ENCODE results near the gene TAC4.

TAC4 gene
- 0 to 0.07 reads per million in 2 donors for total RNA-seq

DNA sequence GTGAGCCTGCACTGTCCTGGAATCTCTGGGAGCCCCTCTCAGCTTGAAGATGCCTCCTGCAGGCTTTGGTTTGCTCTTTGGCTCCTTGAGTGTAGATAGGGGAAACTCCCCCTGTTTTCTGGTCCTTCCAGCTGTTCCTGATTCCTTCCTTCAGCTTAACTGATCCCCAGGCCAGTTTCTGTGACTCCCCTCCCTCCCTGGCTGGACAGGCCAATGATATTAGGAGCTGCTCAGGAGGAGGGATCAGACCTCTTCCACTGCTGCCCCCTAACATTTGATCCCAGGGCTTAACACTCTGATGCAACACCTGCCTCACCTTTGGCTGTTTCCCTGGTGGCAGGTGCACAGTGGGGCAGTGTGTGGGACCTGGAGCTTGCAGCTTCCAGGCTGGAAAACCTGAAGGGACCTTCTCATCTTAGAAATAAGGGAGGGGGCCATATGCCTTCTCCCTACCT, at the start of gene TAC4:
Gene TAC4, minus strand, starts transcription at position 51 of the 455 bp plus-strand sequence. CDS start 52 bp downstream, outside the sequence.
- no peak for DNase-seq

GRCh38 chr17:49896860-49897259, 49.0 kb upstream of the TAC4 start:
- DNase-seq = no peak

DNA sequence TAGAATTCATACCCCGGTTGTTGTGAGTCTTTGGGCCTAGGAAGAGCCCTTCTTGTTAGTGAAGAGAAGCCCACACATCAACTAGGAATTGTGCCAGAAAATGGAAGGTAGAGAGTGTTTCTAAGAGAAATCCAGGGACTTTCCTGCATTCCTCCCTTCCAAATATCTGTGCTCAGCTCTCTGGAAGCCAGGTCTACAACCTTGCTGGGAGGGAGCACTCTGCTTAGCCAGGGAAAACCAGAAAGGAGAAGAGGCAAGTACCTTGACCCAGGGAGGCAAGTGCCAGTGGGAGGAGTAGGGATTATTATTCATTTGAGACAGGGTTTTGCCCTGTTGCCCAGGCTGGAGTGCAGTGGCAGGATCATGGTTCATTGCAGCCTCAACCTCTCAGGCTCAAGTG, 48.4 kb upstream of the TAC4 start:
- no peak for DNase-seq

DNA sequence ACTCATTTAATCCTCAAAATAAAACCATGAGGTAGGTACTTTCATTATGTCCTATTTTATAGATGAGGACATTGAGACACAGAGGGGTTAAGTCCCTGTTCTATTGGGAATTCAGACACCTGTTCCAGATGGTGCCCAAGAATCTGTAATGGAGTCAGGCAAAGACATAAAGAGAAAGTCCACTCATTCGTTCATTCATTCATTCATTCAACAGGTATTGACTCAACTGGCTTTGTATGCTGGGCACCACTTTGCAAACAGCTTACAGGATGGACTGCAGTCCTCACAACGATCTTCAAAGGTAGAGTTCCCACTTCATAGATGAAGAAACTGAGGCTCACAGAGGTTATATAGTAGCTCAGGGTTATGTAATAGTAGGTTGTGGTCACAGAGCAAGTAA, 47.9 kb upstream of the TAC4 start:
- no peak for DNase-seq

DNA sequence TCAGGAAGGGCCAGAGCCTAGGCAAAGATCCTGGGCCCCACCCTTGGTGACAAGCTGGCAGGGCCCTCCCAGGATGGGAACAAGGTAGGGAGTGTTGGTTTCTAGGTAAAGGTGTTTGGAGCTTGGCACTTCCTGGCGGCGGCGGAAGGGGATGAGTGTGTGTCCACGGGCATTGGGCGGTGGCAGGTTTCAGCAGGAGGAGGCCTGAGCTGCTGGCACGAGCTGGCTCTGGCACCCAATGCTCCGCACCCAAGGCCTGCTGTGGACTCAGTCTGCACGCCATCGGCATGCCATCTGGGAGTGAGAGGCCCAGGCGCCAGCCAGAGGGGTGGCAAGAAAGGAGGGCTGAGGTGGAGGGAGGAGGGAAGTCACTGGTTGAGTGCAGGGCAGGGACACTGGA, 46.9 kb upstream of the TAC4 start:
- DNase-seq = no peak

DNA sequence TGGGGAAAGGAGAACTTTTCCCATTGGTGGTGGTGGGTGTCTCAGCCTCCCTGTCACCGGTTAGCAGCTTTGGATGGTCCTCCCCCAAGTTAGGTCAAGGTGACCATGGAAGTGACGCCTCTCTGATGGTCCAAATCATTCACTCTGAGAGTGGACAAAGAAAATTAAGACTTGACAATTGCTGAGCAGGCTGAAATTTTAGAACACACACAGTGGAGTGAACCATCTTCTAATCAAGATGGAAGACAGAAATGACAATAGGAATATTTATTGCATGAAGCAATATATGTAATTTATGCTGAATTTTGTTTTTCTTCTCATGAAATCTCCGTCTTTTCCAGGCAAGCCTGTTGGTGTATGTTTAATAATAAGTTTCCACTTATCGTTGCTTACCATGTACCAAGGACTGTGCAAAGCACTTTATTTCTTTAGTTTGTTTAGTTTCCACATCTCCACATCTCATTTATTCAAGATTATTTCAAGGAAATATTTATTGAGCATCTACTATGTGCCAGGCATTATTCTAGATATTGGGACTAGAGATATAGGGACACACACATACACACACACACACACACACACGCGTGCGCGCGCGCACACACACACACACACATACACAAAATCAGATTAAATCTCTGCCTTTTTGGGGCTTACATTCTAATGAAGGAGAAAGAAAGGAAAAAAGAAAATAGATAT, 44.0 kb upstream of the TAC4 start:
- no peak for DNase-seq

- no peak for DNase-seq
Observed at GRCh38 chr17:49891271-49891670, 43.4 kb upstream of the TAC4 start.

- no peak for DNase-seq
Observed at GRCh38 chr17:49890852-49891251, 43.0 kb upstream of the TAC4 start.

- DNase-seq = no peak
Observed at GRCh38 chr17:49890077-49890821, 42.4 kb upstream of the TAC4 start.

GRCh38 chr17:49889500-49889899, 41.6 kb upstream of the TAC4 start:
- DNase-seq = no peak

DNA sequence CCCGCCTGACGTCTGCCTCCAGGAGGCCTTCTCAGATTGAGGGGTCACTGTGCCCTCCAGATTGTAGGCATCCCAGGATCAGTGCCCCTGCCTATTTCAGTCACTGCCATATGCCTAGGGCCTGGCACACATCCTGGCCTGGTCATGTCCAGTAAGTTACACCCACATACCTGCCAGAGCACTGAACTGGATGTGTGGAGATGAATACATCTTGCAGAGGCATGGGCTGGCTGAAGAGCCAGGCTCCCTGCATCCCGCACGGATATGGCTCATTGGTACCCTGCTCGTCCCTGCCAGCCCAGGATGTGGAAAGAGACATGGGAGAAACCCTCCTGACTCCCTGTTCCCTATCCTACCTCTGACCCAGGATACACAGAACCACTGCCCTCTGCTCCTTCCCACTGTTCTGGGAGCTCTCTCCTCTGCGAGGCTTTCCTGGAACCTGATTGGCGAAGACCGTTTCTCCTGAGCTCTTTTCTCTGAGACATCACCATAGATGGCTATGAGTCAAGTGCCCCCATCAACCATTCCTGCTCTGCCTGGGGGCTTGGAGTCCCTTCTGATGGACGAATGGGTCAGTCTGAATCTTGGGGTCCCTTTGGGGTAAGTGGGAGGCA, 40.0 kb upstream of the TAC4 start:
- no peak for DNase-seq

GRCh38 chr17:49887086-49887743, 39.3 kb upstream of the TAC4 start:
- DNase-seq = no peak

DNA sequence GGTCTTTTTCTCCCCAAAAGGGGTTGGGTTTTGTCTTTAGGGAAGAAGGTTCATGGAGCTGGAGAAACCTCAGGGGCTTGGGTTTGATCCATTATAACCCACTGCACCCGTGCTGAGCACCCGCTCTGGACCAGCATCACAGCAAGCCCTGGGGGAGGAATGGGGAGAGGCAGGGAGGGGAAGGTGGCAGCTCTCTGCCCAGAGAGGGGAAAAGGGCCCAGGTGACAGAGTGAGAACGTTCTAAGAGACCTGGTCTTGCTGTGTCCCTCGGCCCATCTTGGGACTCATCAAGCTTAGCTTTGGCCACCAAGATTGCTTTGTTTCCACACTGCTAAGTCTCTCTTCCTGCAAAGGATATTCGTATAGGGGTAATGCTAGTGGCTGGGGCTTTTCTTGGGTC, 38.2 kb upstream of the TAC4 start:
- DNase-seq = no peak

DNA sequence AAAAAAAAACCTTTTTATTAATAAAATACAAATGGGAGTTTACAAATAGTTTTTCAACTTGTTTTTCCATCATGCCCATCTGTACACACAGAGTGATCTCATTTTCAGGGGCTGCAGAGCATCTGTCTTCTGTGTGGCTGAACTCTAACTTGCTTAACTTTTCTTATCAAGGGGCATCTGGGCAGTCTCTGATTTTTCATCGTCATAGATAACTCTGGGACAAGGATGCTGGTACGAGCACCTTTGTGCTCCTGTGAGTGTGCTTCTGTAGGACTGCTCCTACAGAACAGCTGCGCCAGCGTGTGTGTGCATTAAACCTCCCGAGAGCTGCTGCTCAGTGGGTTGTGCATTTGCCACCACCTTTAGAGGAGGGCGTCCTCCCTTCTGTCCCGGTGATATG, 34.6 kb upstream of the TAC4 start:
- DNase-seq = no peak

- DNase-seq = no peak
Observed at GRCh38 chr17:49881054-49881402, 33.2 kb upstream of the TAC4 start.

GRCh38 chr17:49880291-49881053, 32.6 kb upstream of the TAC4 start:
- DNase-seq = peak; percentile 23 to 65 (median 56)

- DNase-seq = no peak
Observed at GRCh38 chr17:49878931-49879904, 31.3 kb upstream of the TAC4 start.

- no peak for DNase-seq
Observed at GRCh38 chr17:49875685-49876084, 27.8 kb upstream of the TAC4 start.

DNA sequence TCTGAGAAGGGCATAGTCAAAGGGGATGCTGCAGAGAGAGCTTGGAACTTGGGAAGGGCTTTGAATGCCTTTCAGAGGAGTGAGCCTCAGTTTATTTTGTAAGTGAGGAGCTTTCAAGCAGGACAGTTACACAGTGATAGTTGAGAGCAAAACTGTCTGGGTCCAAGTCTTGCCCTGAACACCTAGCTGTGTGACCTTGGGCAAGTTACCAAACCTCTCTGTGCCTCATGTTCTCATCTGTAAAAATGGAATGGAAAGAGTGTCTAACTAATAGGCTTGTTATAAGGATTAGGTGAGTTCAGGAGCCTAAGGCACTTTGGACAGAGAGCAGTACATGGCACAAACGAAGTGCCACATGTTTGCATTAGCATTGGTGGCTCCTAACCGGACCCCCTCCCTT, 27.0 kb upstream of the TAC4 start:
- no peak for DNase-seq

DNA sequence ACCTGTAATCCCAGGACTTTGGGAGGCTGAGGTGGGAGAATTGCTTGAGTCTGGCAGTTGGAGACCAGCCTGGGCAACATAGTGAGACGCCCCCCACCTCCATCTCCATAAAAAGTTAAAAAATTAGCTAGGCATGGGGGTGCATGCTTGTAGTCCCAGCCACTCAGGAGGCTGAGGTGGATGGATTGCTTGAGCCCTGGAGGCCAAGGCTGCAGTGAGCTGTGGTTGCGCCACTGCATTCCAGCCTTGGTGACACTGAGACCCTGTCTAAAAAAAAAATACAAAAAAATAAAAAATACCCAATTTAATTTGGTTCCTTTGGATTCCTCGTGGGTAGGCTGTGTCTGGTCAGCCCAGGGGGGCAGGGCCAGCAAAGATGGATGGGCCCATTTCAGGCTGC, 26.1 kb upstream of the TAC4 start:
- no peak for DNase-seq

DNA sequence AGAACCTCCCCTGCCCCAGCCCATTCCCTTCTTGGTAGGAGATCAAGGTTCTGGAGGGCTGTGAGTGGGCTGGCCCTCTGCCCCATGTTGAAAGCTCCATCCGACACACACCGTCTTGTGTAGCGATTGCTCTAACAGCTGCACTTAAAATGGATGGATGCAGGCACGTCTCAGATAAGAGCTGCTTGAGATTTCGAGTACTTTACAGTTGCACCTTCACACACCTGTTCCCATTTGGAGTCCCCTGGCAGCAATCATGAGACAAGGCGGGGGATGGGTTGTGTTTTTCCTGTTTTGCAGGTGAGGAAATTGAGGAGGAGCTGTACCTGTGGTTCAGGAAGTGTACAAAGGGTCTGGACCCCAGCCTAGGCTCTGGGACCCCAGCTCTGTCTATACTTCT, 25.6 kb upstream of the TAC4 start:
- no peak for DNase-seq
